ENCODE results near the gene STXBP6. TPM values are rescaled to one million over a fixed set of nuclear protein-coding genes. Genes with fewer than 3 reads are reported as not detected.

Gene STXBP6
- total RNA-seq, 1 donor: 5.8 TPM

DNA sequence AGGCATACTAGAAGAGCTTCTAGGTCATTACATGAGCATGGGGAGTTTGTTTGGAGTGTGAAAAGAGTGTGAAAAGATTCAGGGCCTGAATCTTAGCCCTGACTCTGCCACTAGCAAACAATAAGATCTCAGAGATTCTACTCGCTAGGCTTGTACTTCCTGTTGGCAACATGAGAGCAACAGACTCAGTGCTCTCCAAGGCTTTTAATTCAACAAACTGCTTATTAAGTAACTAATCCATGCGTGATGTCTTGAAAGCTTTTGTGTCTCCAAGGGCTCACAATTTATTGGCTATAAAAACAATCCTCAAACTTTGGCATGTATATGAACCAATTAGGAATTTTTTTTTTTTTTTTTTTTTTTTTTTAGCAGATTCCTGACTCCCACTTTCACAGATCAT, 105.1 kb downstream of the STXBP6 start:
- no peak for DNase-seq (ENCODE audit: insufficient read length, low spot score, missing footprints)
- Histone ChIP-seq H3K4me1 (ENCODE audit: insufficient read depth, low read length) (no peaks in the 10 kb centered on the region), H4K20me1 (ENCODE audit: insufficient read depth, low read length) (no peaks in the 10 kb centered on the region), H3K4me2 (ENCODE audit: insufficient read depth, low read length) (no peak overlapping the region), H3K36me3 (ENCODE audit: insufficient read depth, low read length) (no peaks in the 10 kb centered on the region), H3K9me3 (ENCODE audit: low read depth, low read length) (no peaks in the 10 kb centered on the region), H3K27me3 (ENCODE audit: insufficient read depth, low read length) (no peaks in the 10 kb centered on the region), H3K27ac (ENCODE audit: low read depth, low read length) (no peak overlapping the region), H3K79me2 (ENCODE audit: insufficient read depth, low read length) (no peaks in the 10 kb centered on the region), H2AFZ (ENCODE audit: low read length) (no peak overlapping the region), H3K4me3 (ENCODE audit: insufficient read depth, low read length) (no peak overlapping the region)
- TF ChIP-seq, protein P1, sequence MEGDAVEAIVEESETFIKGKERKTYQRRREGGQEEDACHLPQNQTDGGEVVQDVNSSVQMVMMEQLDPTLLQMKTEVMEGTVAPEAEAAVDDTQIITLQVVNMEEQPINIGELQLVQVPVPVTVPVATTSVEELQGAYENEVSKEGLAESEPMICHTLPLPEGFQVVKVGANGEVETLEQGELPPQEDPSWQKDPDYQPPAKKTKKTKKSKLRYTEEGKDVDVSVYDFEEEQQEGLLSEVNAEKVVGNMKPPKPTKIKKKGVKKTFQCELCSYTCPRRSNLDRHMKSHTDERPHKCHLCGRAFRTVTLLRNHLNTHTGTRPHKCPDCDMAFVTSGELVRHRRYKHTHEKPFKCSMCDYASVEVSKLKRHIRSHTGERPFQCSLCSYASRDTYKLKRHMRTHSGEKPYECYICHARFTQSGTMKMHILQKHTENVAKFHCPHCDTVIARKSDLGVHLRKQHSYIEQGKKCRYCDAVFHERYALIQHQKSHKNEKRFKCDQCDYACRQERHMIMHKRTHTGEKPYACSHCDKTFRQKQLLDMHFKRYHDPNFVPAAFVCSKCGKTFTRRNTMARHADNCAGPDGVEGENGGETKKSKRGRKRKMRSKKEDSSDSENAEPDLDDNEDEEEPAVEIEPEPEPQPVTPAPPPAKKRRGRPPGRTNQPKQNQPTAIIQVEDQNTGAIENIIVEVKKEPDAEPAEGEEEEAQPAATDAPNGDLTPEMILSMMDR (IDR thresholded peaks at IDR 0.05; ENCODE audit: extremely low read depth, low read depth, low read length): no peak

DNA sequence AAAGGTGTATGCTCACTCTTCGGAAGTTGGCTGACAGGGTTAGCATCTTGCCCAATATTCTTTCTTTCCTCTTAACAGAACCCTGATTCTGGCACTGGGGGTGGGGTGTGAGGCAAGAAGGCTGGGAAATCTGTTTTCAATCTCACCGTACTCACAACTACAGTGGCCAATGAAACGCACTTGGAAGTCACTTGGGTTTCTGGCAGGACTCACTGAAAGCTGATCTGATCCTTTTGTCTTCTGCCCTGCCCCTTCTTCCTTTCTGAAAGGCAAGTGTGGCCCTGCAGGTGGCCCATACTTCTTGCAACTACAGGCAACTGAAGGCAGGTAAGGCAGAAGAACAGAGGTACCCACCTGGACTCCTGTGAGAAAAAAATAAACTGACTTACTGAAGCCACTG, 106.9 kb downstream of the STXBP6 start:
- Histone ChIP-seq H3K4me2 (ENCODE audit: insufficient read depth, low read length) (no peak overlapping the region), H3K27ac (ENCODE audit: low read depth, low read length) (no peak overlapping the region), H3K4me3 (ENCODE audit: insufficient read depth, low read length) (no peak overlapping the region), H3K4me1 (ENCODE audit: insufficient read depth, low read length) (no peaks in the 10 kb centered on the region), H2AFZ (ENCODE audit: low read length) (peak overlapping the region; percentile 74), H4K20me1 (ENCODE audit: insufficient read depth, low read length) (no peaks in the 10 kb centered on the region), H3K27me3 (ENCODE audit: insufficient read depth, low read length) (no peaks in the 10 kb centered on the region), H3K79me2 (ENCODE audit: insufficient read depth, low read length) (no peaks in the 10 kb centered on the region), H3K36me3 (ENCODE audit: insufficient read depth, low read length) (no peaks in the 10 kb centered on the region), H3K9me3 (ENCODE audit: low read depth, low read length) (no peaks in the 10 kb centered on the region)
- TF ChIP-seq, protein P1 (IDR thresholded peaks at IDR 0.05; ENCODE audit: extremely low read depth, low read depth, low read length): no peak
- DNase-seq (ENCODE audit: insufficient read length, low spot score, missing footprints): no peak

DNA sequence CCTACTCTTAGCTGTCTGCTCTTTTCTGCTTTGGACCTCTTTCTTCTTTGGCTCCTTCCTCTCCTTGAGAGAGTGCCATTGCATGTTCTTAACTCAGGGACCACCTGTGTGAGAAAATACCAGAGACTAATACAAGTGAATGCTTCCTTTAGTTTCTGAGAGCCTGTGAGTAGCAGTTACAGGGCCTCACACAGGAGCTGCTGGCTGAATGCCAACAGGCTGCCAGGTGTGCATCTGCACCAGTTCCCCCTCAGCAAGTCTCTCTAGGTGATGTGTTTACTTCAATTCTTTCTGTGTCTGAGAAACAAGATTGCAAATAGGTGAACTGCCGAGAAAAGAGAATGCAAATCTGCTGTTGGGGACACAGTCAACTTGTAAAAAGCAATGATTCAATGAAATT, 108.2 kb downstream of the STXBP6 start:
- no peak overlapping the region for H3K27ac ChIP-seq (ENCODE audit: low read depth, low read length)
- no peaks in the 10 kb centered on the region for H3K27me3 ChIP-seq (ENCODE audit: insufficient read depth, low read length)
- no peaks in the 10 kb centered on the region for H3K4me1 ChIP-seq (ENCODE audit: insufficient read depth, low read length)
- no peak for DNase-seq (ENCODE audit: insufficient read length, low spot score, missing footprints)
- H3K9me3 ChIP-seq (ENCODE audit: low read depth, low read length): no peaks in the 10 kb centered on the region
- TF ChIP-seq, protein P1 (IDR thresholded peaks at IDR 0.05; ENCODE audit: extremely low read depth, low read depth, low read length): no peak
- no peak overlapping the region for H2AFZ ChIP-seq (ENCODE audit: low read length)
- no peaks in the 10 kb centered on the region for H3K79me2 ChIP-seq (ENCODE audit: insufficient read depth, low read length)
- no peaks in the 10 kb centered on the region for H4K20me1 ChIP-seq (ENCODE audit: insufficient read depth, low read length)
- no peak overlapping the region for H3K4me3 ChIP-seq (ENCODE audit: insufficient read depth, low read length)
- no peak overlapping the region for H3K4me2 ChIP-seq (ENCODE audit: insufficient read depth, low read length)
- no peaks in the 10 kb centered on the region for H3K36me3 ChIP-seq (ENCODE audit: insufficient read depth, low read length)

DNA sequence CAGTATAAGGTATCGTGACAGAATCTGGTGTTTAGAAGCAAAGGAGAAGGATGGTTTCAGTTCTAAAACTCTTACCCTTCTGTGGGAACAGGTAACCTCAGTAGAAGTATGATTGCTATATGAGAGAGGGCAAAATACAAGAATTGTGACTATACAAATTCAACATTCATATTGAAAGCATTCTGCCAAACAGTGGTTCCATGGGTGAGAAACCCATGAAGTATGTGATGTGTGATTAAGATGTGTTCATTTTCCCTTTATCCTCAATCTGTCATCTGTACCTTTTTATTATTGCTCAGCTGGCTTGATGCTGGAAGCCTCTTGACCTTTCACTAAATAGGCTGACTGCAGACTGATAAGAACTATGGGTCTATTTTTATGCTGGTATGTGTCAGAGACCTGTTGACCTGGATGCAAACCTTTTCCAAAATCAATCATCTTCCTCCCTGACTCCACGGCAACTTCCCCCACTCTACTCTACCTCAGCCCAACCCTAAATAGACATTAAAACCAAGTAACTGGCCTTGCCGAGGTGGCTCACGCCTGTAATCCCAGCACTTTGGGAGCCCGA, 109.6 kb downstream of the STXBP6 start:
- Histone ChIP-seq H3K4me3 (ENCODE audit: insufficient read depth, low read length) (no peak overlapping the region), H4K20me1 (ENCODE audit: insufficient read depth, low read length) (no peaks in the 10 kb centered on the region), H3K4me1 (ENCODE audit: insufficient read depth, low read length) (no peaks in the 10 kb centered on the region), H3K4me2 (ENCODE audit: insufficient read depth, low read length) (no peak overlapping the region), H3K9me3 (ENCODE audit: low read depth, low read length) (no peaks in the 10 kb centered on the region), H3K27ac (ENCODE audit: low read depth, low read length) (no peak overlapping the region), H3K79me2 (ENCODE audit: insufficient read depth, low read length) (no peaks in the 10 kb centered on the region), H2AFZ (ENCODE audit: low read length) (no peak overlapping the region), H3K27me3 (ENCODE audit: insufficient read depth, low read length) (no peaks in the 10 kb centered on the region), H3K36me3 (ENCODE audit: insufficient read depth, low read length) (no peaks in the 10 kb centered on the region)
- TF ChIP-seq, protein P1 (IDR thresholded peaks at IDR 0.05; ENCODE audit: extremely low read depth, low read depth, low read length): no peak
- DNase-seq (ENCODE audit: insufficient read length, low spot score, missing footprints): no peak
